HG02870 (cell line): ENCODE data around the gene WDR37.
A peak's percentile ranks its signal among the peaks of the same experiment; 100 is the strongest.
"Not testable (repeated sequence)": the region's sequence is repeated elsewhere in the genome, so short reads cannot be mapped to it uniquely, and the experiment has no call there.

Experiments used
- ATAC-seq: cut with Tn5 transposase; IDR thresholded peaks from one replicate; pipeline ENCODE4 v1.9.1; 2021; ENCODE audit warnings: mild to moderate bottlenecking, moderate library complexity; ENCODE audit not compliant: unreplicated experiment

WDR37 gene

GRCh38 chr10:1101946-1102345 is 45.8 kb downstream of the WDR37 start:
- no peak for ATAC-seq

DNA sequence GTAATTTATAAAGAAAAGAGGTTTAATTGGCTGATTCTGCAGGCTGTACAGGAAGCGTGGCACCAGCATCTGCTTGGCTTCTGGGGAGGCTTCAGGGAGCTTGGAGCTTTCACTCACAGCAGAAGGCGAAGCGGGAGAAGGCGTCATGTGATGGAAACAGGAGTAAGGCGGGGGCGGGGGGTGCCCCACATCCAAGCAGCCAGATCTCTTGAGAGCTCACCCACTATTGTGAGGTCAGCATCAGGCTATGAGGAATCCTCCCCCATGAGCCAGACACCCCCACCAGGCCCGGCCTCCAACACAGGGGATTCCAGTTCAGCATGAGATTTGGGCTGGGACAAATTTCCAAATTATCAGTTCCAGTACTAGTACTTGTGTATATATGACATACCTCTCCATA is 46.2 kb downstream of the WDR37 start:
- no peak for ATAC-seq

DNA sequence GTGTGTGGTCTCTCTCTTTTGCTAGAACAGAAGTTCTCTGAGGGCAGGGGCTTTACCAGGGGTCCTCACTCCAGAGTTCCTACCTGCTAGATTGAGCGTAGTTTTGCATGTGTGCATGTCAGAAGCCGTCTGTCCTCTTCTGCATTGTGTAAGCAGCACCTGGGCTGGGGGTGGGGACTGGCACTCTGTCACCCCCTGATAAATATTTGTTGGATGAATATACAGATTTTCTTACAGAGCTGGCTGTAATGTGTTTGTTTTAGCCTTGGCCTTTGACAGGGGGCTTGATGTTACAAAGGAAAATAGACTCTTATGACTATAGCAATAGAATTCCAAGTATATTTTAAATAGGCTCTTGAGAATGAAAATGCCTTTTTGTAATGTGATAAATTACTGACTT is 46.6 kb downstream of the WDR37 start:
- no peak for ATAC-seq

DNA sequence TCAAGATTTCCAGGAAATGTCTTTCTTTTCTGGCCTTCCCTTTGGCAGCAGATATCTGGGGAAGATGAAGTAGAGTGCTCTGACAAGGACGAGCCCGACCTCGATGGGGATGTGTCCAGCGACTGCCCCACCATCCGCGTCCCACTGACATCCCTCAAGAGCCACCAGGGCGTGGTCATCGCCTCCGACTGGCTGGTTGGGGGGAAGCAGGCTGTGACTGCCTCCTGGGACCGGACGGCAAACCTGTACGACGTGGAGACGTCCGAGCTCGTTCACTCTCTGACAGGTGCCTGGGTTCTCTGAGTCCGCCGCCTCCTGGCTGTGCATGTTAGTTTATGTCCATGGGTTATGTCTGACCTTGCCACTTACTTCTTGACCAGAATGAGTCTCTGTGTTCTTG is 47.4 kb downstream of the WDR37 start:
- ATAC-seq, result no peak

DNA sequence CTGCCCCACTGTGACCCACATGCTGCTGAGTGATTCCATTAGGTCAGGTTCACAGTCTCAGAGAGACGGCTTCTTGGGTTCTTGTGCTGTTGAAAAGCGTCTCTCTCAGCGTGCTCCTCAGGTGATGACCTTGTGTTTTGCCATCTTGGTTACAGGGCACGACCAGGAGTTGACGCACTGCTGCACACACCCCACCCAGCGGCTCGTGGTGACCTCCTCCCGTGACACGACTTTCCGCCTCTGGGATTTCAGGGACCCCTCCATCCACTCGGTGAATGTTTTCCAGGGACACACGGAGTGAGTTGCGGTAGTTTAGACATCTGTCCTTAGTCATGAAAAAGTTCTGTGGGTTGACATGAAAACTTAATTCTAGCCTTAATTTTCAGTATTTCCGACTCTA is 48.8 kb downstream of the WDR37 start:
- no peak for ATAC-seq

GRCh38 chr10:1107004-1107403 is 50.8 kb downstream of the WDR37 start:
- no peak for ATAC-seq

DNA sequence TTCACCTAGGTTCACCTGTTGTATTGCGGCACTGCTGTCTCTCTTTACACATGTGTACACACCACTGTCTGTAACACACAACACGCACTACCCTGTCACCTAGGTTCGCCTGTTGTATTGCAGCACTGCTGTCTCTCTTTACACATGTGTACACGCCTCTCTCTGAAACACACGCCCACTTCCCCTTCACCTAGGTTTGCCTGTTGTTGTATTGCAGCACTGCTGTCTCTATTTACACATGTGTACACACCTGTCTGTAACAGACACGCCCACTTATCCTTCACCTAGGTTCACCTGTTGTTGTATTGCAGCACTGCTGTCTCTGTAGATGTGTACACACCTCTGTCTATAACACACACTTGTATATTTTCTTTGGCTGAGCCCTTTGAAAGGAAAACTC is 51.5 kb downstream of the WDR37 start:
- no peak for ATAC-seq

- peak; percentile 96 for ATAC-seq
Measured at GRCh38 chr10:1109795-1110673, 53.8 kb downstream of the WDR37 start.

DNA sequence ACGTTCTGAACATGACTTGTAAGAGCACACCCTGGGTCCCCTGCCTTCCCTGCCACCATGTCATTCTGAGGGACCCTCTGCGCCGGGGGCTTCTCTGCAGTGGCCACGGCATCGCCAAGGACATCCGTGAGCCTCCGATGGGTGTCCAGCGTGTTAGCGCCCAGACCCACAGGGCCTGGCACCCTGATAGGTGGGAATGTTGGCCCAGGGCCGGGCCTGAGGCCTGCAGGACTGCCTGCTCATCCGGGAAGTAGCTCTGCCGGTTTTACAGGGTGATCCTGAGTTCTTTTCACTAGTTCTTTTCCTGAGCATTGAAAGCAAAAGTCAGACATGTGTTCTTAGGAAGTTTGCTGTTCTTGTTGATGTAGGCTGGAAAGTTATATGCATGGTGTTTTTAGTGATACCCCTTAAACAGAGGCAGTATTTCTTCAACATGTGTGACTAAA is 54.5 kb downstream of the WDR37 start:
- ATAC-seq, result no peak

DNA sequence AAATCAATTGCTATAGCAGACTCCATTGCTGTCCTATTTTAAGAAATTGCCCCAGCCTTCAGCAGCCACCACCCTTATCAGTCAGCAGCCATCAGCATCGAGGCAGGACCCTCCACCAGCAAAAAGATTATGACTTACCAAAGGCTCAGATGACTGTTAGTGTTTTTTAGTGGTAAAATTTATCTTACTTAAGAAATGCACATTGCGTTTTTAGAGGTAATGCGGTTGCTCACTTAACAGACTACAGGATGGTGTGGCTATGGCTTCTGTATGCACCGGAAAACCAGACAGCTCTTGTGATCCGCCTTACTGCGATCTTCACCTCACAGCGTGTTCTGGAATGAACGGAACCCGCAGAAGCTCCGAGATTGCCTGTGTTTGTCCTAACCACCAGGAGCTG is 58.1 kb downstream of the WDR37 start:
- no peak for ATAC-seq

GRCh38 chr10:1114719-1115606 is 58.8 kb downstream of the WDR37 start:
- peak; percentile 11 for ATAC-seq

GRCh38 chr10:1115607-1115955 is 59.4 kb downstream of the WDR37 start:
- peak; percentile 99 for ATAC-seq

GRCh38 chr10:1116051-1116450 is 59.9 kb downstream of the WDR37 start:
- no peak for ATAC-seq

DNA sequence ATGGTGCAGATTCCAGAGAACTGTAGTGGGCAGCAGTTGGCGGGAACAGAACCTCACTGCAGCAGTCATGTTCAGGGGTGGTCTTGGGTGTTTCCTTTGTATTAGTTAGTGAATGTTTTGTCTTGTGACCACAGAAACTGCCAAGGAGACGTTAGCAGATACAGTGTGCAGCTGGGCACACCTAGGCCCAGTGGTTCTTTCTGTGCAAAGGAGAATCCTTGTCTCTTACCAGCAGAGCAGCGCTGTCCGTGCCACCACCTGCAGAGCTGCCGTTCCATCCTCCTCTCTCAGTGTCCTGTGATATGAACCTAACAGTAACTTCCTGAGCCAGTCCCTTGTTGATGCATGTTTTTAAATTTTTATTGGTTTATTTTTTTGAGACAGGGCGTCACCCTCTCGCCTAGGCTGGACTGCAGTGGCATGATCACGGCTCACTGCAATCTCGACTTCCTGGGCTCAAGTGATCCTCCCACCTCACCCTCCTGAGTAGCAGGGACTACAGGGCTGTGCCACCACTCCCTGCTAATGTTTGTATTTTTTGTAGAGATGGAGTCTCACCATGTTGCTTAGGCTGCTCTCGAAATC is 60.6 kb downstream of the WDR37 start:
- no peak for ATAC-seq

- no peak for ATAC-seq
Measured at GRCh38 chr10:1117651-1118050, 61.5 kb downstream of the WDR37 start.

DNA sequence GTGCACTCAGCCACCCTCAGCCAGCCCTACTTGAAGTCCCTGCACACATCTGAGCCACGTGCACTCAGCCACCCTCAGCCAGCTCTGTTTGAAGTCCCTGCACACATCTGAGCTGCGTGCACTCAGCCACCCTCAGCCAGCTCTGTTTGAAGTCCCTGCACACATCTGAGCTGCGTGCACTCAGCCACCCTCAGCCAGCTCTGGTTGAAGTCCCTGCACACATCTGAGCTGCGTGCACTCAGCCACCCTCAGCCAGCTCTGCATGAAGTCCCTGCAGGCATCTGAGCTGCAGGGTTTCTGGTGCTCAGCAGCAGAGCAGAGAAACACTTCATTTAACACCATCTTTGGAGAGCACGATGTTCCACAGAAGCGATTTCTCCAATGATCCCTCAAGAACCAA is 62.1 kb downstream of the WDR37 start:
- ATAC-seq, result not testable (repeated sequence)

- ATAC-seq, result no peak
Measured at GRCh38 chr10:1119027-1119426, 62.8 kb downstream of the WDR37 start.

GRCh38 chr10:1119501-1119900 is 63.3 kb downstream of the WDR37 start:
- ATAC-seq, result no peak

- ATAC-seq, result no peak
Measured at GRCh38 chr10:1120306-1120705, 64.1 kb downstream of the WDR37 start.

GRCh38 chr10:1120801-1121211 is 64.6 kb downstream of the WDR37 start:
- no peak for ATAC-seq

GRCh38 chr10:1121271-1121970 is 65.2 kb downstream of the WDR37 start:
- no peak for ATAC-seq
